Upper lobe of left lung (tissue), 4 donors: ENCODE results near the gene VGF.

Source experiments
- POLR2AphosphoS5 ChIP-seq, 2 donors: sonication (generic); formaldehyde crosslinking; IDR thresholded peaks; one replicate each; pipeline ENCODE4 v1.5.1; 2017; ENCODE audit warnings: antibody characterized with exemption in 2 of 2
- TF ChIP-seq, protein P1 (sequence below), 6 experiments: fragments of 450-650 bp in 4 of 6; fragments of 200-600 bp in 2 of 6; sonication (generic) in 2 of 6; IDR thresholded peaks; one replicate each; pipeline ENCODE4 v1.5.1; 2016 to 2019; ENCODE audit warnings: antibody characterized with exemption in 6 of 6

DNA sequence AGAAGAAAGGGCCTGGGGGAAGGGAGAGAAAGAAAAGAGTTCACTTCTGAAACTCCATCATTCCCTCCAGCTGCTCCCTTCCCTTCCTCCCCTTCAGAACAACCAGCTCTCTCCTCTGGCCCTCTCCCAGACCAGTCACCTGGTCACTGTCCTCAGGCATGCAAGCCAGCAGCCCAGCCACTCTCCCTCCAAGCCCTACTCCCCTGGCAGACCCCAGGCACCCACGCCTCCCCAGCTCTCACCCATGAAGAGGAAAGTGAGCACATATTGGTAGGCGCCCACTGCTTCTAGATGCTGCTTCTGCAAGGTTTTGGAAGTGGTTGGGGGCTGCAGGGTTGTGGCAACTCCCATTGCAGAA, 35.1 kb upstream of the VGF start:
- TF ChIP-seq POLR2AphosphoS5 (IDR thresholded peaks at IDR 0.05) = no peak
- TF ChIP-seq, protein P1, sequence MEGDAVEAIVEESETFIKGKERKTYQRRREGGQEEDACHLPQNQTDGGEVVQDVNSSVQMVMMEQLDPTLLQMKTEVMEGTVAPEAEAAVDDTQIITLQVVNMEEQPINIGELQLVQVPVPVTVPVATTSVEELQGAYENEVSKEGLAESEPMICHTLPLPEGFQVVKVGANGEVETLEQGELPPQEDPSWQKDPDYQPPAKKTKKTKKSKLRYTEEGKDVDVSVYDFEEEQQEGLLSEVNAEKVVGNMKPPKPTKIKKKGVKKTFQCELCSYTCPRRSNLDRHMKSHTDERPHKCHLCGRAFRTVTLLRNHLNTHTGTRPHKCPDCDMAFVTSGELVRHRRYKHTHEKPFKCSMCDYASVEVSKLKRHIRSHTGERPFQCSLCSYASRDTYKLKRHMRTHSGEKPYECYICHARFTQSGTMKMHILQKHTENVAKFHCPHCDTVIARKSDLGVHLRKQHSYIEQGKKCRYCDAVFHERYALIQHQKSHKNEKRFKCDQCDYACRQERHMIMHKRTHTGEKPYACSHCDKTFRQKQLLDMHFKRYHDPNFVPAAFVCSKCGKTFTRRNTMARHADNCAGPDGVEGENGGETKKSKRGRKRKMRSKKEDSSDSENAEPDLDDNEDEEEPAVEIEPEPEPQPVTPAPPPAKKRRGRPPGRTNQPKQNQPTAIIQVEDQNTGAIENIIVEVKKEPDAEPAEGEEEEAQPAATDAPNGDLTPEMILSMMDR (IDR thresholded peaks at IDR 0.05) = no peak
